Natural killer cell (primary cell): ENCODE measurements around the gene KRT15. TPM values are rescaled to one million over a fixed set of nuclear protein-coding genes. Genes with fewer than 3 reads are reported as not detected.
A peak's percentile ranks its signal among the peaks of the same experiment; 100 is the strongest.

Source experiments
- ATAC-seq, 3 donors: fragments of 150-1000 bp in 2 of 3; fragments of 200-7000 bp in 1 of 3; cut with Tn5 transposase; 1 replicate in 1 of 3; 2 replicates in 2 of 3; pipeline ENCODE4 v1.10.0; 2021; ENCODE audit warnings: mild to moderate bottlenecking in 2 of 3, moderate library complexity in 2 of 3
- DNase-seq, 2 donors: peaks; one replicate each; pipeline versions ENCODE4 v3.0.0 to v3.0.0-alpha.2; 2013 to 2021; ENCODE audit warnings: mixed read lengths in 1 of 2
- H3K27ac ChIP-seq: one replicate; pipeline ENCODE4 v1.5.1; 2013; ENCODE audit warnings: mild to moderate bottlenecking, low read length
- H3K27me3 ChIP-seq: one replicate; pipeline ENCODE4 v1.6.1; 2013; ENCODE audit warnings: low read length; ENCODE audit not compliant: control insufficient read depth, insufficient read depth
- H3K36me3 ChIP-seq: one replicate; pipeline ENCODE4 v1.6.1; 2013; ENCODE audit warnings: low read length; ENCODE audit not compliant: control insufficient read depth, insufficient read depth
- H3K4me1 ChIP-seq: one replicate; pipeline ENCODE4 v1.6.1; 2013; ENCODE audit warnings: low read length; ENCODE audit not compliant: control insufficient read depth, insufficient read depth
- H3K4me3 ChIP-seq: one replicate; pipeline ENCODE4 v1.5.1; 2013; ENCODE audit warnings: low read length
- H3K9me3 ChIP-seq: one replicate; pipeline ENCODE4 v1.6.1; 2013; ENCODE audit warnings: low read length; ENCODE audit not compliant: control insufficient read depth, insufficient read depth
- H3K27ac Mint-ChIP-seq, 2 donors: one replicate each; pipeline ENCODE4 v1.8.0; 2022; ENCODE audit warnings: mild to moderate bottlenecking in 2 of 2, mixed read lengths in 2 of 2, moderate library complexity in 1 of 2
- H3K27me3 Mint-ChIP-seq, 2 donors: one replicate each; pipeline ENCODE4 v1.8.0; 2022; ENCODE audit warnings: low read depth in 2 of 2, mixed read lengths in 2 of 2
- H3K36me3 Mint-ChIP-seq: one replicate; pipeline ENCODE4 v1.8.0; 2022; ENCODE audit warnings: mixed read lengths
- H3K4me1 Mint-ChIP-seq, 2 donors: one replicate each; pipeline ENCODE4 v1.8.0; 2022; ENCODE audit warnings: mixed read lengths in 2 of 2
- H3K4me3 Mint-ChIP-seq: one replicate; pipeline ENCODE4 v1.8.0; 2022; ENCODE audit warnings: mild to moderate bottlenecking, moderate library complexity, mixed read lengths
- H3K9me3 Mint-ChIP-seq, 2 donors: one replicate each; pipeline ENCODE4 v1.8.0; 2022; ENCODE audit warnings: mixed read lengths in 2 of 2
- WGBS: methylation state at CpG from one replicate; pipeline ENCODE4 v1.1.7; 2013; ENCODE audit warnings: missing lambda C conversion rate; ENCODE audit not compliant: insufficient coverage; 5-methylcytosine and 5-hydroxymethylcytosine counted together
- intact Hi-C: fragments of 100-400 bp; cut with micrococcal nuclease; formaldehyde crosslinking; loops from one replicate; pipeline ENCODE4 v1.14.2; 2022
- total RNA-seq, 4 donors: library from RNA; stranded (reverse); fragments of 120-200 nt in 1 of 4; gene quantifications; one replicate each; pipeline versions ENCODE4 v1.2.3 to v1.2.4, GENCODE V29; 2013 to 2022
- TF ChIP-seq, protein P1 (sequence below): fragments of 200-600 bp; IDR thresholded peaks from one replicate; pipeline ENCODE4 v1.8.0; 2022; ENCODE audit warnings: antibody characterized with exemption

Gene KRT15
- total RNA-seq, 3 donors from 2014 or later (not counting 1 experiment from before 2014, with no cell fraction given) = not detected

DNA sequence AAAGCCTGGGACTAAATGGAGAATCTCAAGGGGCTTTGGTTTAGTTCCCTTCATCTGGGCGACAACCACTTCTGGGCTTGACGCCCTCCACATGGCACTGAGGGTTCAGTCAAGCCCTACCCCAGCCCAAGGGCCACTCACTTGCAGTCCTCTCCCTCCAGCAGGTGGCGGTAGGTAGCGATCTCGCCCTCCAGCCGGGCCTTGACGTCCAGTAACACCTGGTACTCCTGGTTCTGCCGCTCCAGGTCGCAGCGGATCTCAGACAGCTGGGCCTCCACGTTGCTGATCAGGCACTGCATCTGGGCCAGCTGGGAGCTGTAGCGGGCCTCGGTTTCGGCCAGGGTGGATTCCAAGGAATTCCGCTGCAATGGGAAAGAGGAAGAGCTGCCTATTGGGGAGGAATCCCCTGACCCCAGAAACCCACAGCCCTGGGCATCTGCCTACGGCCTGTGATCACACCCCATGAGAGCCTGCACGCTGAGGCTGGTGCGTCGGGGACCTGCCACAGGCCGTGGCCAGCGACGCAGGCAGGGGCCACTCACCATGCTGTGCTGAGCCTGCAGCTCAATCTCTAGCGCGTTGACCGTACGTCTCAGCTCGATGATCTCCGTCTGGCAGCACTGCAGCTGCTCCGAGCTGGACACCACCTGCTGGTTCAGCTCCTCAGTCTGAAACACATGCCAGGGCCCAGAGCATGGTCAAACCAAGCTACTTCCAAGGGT is 31.7 kb downstream of the KRT15 start:
- no peak overlapping the region for H3K27ac Mint-ChIP-seq
- H3K4me1 Mint-ChIP-seq = no peaks in the 10 kb centered on the region
- Histone ChIP-seq H3K36me3 (no peaks in the 10 kb centered on the region), H3K4me1 (peaks cover 5% of the 10 kb centered on the region), H3K27me3 (no peaks in the 10 kb centered on the region), H3K9me3 (no peaks in the 10 kb centered on the region), H3K27ac (no peak overlapping the region), H3K4me3 (no peak overlapping the region)
- TF ChIP-seq, protein P1, sequence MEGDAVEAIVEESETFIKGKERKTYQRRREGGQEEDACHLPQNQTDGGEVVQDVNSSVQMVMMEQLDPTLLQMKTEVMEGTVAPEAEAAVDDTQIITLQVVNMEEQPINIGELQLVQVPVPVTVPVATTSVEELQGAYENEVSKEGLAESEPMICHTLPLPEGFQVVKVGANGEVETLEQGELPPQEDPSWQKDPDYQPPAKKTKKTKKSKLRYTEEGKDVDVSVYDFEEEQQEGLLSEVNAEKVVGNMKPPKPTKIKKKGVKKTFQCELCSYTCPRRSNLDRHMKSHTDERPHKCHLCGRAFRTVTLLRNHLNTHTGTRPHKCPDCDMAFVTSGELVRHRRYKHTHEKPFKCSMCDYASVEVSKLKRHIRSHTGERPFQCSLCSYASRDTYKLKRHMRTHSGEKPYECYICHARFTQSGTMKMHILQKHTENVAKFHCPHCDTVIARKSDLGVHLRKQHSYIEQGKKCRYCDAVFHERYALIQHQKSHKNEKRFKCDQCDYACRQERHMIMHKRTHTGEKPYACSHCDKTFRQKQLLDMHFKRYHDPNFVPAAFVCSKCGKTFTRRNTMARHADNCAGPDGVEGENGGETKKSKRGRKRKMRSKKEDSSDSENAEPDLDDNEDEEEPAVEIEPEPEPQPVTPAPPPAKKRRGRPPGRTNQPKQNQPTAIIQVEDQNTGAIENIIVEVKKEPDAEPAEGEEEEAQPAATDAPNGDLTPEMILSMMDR = peak; percentile 47
- peak in 2 of 3 donors; percentile 31 to 37 for ATAC-seq
- DNase-seq = peak in 1 of 2 donors; percentile 40
- H3K36me3 Mint-ChIP-seq = no peaks in the 10 kb centered on the region
- 65% methylated on average over 29 of the region's 29 CpGs for WGBS
- no peak overlapping the region for H3K4me3 Mint-ChIP-seq
- intact Hi-C loops = no loop called here
- H3K27me3 Mint-ChIP-seq = peaks cover 2 to 6% of the 10 kb centered on the region in 2 donors
- H3K9me3 Mint-ChIP-seq = no peaks in the 10 kb centered on the region

DNA sequence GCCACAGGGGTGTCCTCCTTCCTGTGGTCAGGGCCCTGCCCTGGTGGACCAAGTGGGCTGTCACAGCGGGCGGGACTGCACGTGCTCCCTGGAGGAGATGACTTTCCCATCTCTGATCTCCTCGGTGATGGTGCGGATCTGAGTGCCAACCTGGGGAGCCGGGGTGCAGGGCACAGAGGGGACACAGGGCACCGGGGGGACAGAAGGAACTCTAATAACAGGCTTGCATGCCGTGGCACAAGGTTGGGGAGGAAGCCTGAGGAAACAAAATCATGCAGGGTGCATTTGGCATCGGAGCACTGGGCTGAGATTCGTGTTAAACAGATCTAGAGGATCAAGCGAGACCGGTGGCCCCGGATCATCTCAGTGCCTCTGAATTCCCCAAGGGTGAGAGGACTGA is 32.4 kb downstream of the KRT15 start:
- Mint-ChIP-seq H3K27ac (no peak overlapping the region), H3K9me3 (no peaks in the 10 kb centered on the region), H3K36me3 (no peaks in the 10 kb centered on the region), H3K4me3 (no peak overlapping the region), H3K27me3 (peaks cover 2 to 6% of the 10 kb centered on the region in 2 donors), H3K4me1 (no peaks in the 10 kb centered on the region)
- H3K9me3 ChIP-seq = no peaks in the 10 kb centered on the region
- DNase-seq (no peak), ATAC-seq (no peak)
- H3K4me1 ChIP-seq = peaks cover 5% of the 10 kb centered on the region
- no peak overlapping the region for H3K4me3 ChIP-seq
- intact Hi-C loops = no loop called here
- TF ChIP-seq, protein P1 = no peak
- no peak overlapping the region for H3K27ac ChIP-seq
- no peaks in the 10 kb centered on the region for H3K36me3 ChIP-seq
- no peaks in the 10 kb centered on the region for H3K27me3 ChIP-seq
- 92% methylated on average over 13 of the region's 13 CpGs for WGBS

DNA sequence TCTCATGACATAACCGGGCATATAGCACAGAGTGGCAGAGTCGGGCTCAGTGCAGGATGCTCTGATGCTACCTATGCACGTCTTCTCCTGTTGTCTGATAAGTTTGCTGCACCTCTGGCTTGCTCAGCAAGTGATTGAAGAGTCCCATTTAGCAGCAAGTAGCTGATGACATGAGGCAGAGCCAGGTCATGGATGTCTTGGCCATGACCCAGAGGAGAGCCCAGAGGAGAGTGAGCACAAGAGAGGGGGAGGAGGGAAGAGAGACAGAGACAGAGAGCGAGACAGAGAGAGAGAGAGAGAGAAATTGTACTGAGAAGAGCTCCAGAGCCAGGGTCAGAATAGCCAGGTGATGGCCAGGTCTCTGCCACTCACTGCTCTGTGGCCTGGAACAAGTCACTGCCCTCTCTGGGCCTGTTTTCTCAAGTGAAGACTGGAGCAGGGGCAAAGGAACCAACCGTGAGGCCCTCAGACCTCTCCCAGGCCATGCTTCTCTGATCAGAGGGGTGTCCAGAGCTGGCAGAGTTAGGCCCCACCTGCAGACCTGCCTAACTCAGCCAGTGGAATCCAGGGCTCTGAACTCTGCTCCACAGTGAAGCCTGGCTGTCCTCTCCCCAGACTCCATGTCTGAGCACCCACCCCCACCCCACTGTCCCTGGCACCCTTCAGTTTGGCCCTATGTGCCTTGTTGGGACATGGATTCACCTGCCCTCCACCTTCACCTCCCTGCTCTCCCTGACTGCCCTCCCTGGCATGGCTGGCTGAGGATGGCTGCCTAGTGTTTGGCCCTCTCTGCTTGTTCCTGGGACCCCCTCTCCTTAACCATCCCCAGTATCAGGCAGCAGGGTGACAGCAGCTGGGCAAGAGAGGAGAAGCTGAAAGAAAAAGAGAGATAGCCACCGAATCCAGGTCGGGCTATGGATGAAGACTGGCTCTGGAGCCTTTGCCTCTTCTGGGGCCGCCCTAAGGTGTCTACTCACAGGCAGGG is 33.5 kb downstream of the KRT15 start:
- ATAC-seq (no peak), DNase-seq (no peak)
- Histone ChIP-seq H3K4me1 (peaks cover 4% of the 10 kb centered on the region), H3K36me3 (no peaks in the 10 kb centered on the region), H3K4me3 (no peak overlapping the region), H3K9me3 (no peaks in the 10 kb centered on the region), H3K27ac (no peak overlapping the region), H3K27me3 (no peaks in the 10 kb centered on the region)
- H3K36me3 Mint-ChIP-seq = no peaks in the 10 kb centered on the region
- TF ChIP-seq, protein P1 = no peak
- H3K27ac Mint-ChIP-seq = no peak overlapping the region
- no peaks in the 10 kb centered on the region for H3K9me3 Mint-ChIP-seq
- intact Hi-C loops = no loop called here
- peaks cover 2 to 6% of the 10 kb centered on the region in 2 donors for H3K27me3 Mint-ChIP-seq
- H3K4me3 Mint-ChIP-seq = no peak overlapping the region
- WGBS = 90% methylated on average over 8 of the region's 8 CpGs
- no peaks in the 10 kb centered on the region for H3K4me1 Mint-ChIP-seq
